ENCODE data around the gene ST6GALNAC3. TPM values are rescaled to one million over a fixed set of nuclear protein-coding genes. Genes with fewer than 3 reads are reported as not detected.
A peak's percentile ranks its signal among the peaks of the same experiment; 100 is the strongest.
"Not testable (repeated sequence)": the region's sequence is repeated elsewhere in the genome, so short reads cannot be mapped to it uniquely, and the experiment has no call there.

ST6GALNAC3 gene
- total RNA-seq, 2 experiments from 2014 or later = 0.50 to 1.2 TPM

DNA sequence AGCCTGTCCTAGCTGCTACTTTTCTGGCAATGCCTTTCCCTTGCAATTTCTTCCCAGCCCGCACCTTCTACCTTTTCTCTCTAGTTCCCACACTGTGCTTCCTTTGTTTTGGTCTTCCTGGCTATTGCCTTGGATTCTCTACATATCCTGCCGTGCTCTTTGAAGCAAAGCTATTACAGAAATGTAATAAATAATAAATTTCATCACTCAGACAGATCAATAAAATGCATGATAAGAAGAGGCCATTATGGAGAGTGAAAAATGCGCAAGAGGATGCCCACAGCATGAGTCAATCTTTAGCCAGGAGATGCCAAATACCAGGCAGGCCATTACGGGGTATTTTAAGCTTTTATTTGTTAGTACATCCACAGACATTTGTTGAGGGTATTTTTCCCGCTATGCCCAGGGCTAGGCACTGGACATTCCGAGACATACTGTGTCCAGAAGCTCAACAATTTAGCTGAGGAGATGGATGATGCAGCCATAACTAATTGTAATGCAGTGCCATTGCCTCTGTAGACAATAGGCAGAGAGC lies 163.6 kb downstream of the ST6GALNAC3 start:
- Histone ChIP-seq H3K4me3 (ENCODE audit: low read depth, low read length, poor library complexity, severe bottlenecking) (no peak overlapping the region), H3K27ac (ENCODE audit: low read depth, low read length, poor library complexity, severe bottlenecking) (no peak overlapping the region), H3K4me2 (ENCODE audit: low read length) (no peak overlapping the region), H4K20me1 (ENCODE audit: insufficient read depth, low read length) (no peaks in the 10 kb centered on the region), H3K4me1 (ENCODE audit: insufficient read depth, low read length, poor library complexity, severe bottlenecking) (peaks cover 16% of the 10 kb centered on the region), H3K79me2 (ENCODE audit: insufficient read depth, low read depth, low read length) (no peaks in the 10 kb centered on the region), H3K36me3 (ENCODE audit: insufficient read depth, low read length) (no peaks in the 10 kb centered on the region), H2AFZ (ENCODE audit: low read length) (no peak overlapping the region), H3K9me3 (ENCODE audit: low read length) (no peaks in the 10 kb centered on the region), H3K9me2 (ENCODE audit: insufficient read depth, low read length) (no peaks in the 10 kb centered on the region)
- DNase-seq (ENCODE audit: low spot score) = no peak
- intact Hi-C loops (cut with micrococcal nuclease; ENCODE audit: unreplicated experiment) = no loop called here
- ChIA-PET POLR2A (interaction anchor here (0.8 to 1.5 kb wide), 3 partner anchors 9 to 56 kb away, joined by 3 to 4 read pairs (median 3); no protein-coding TSS in a partner anchor), CTCF (ENCODE audit: unreplicated experiment) (no interaction called here)
- no TSS peak for BruUV-seq (replicated peaks)
- no peak for TF ChIP-seq EZH2phosphoT487 (IDR thresholded peaks at IDR 0.05; ENCODE audit: borderline replicate concordance, low read depth, low read length)

GRCh38 chr1:76239470-76239918 lies 164.9 kb downstream of the ST6GALNAC3 start:
- H2AFZ ChIP-seq (ENCODE audit: low read length) = peak overlapping the region; percentile 33; the same call in 1 of the 2 replicates
- H3K36me3 ChIP-seq (ENCODE audit: insufficient read depth, low read length) = no peaks in the 10 kb centered on the region
- H3K9me3 ChIP-seq (ENCODE audit: low read length) = peaks cover 2% of the 10 kb centered on the region; the same call in 1 of the 2 replicates
- DNase-seq (ENCODE audit: low spot score) = no peak
- ChIA-PET CTCF (ENCODE audit: unreplicated experiment) (no interaction called here), POLR2A (interaction anchor here (0.6 kb wide), 1 partner anchor 388 kb away, joined by 5 read pairs; no protein-coding TSS in a partner anchor)
- H3K27ac ChIP-seq (ENCODE audit: low read depth, low read length, poor library complexity, severe bottlenecking) = no peak overlapping the region
- peak overlapping the region; percentile 24; the same call in 1 of the 2 replicates for H3K4me2 ChIP-seq (ENCODE audit: low read length)
- no peak overlapping the region for H3K4me3 ChIP-seq (ENCODE audit: low read depth, low read length, poor library complexity, severe bottlenecking)
- no TSS peak for BruUV-seq (replicated peaks)
- TF ChIP-seq EZH2phosphoT487 (IDR thresholded peaks at IDR 0.05; ENCODE audit: borderline replicate concordance, low read depth, low read length) = no peak
- TF ChIP-seq, protein P1, sequence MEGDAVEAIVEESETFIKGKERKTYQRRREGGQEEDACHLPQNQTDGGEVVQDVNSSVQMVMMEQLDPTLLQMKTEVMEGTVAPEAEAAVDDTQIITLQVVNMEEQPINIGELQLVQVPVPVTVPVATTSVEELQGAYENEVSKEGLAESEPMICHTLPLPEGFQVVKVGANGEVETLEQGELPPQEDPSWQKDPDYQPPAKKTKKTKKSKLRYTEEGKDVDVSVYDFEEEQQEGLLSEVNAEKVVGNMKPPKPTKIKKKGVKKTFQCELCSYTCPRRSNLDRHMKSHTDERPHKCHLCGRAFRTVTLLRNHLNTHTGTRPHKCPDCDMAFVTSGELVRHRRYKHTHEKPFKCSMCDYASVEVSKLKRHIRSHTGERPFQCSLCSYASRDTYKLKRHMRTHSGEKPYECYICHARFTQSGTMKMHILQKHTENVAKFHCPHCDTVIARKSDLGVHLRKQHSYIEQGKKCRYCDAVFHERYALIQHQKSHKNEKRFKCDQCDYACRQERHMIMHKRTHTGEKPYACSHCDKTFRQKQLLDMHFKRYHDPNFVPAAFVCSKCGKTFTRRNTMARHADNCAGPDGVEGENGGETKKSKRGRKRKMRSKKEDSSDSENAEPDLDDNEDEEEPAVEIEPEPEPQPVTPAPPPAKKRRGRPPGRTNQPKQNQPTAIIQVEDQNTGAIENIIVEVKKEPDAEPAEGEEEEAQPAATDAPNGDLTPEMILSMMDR (conservative IDR thresholded peaks at IDR 0.05; ENCODE audit: low read length) = no peak
- H4K20me1 ChIP-seq (ENCODE audit: insufficient read depth, low read length) = no peaks in the 10 kb centered on the region
- peaks cover 16% of the 10 kb centered on the region for H3K4me1 ChIP-seq (ENCODE audit: insufficient read depth, low read length, poor library complexity, severe bottlenecking)
- H3K9me2 ChIP-seq (ENCODE audit: insufficient read depth, low read length) = no peaks in the 10 kb centered on the region
- no peaks in the 10 kb centered on the region for H3K79me2 ChIP-seq (ENCODE audit: insufficient read depth, low read depth, low read length)
- intact Hi-C loops (cut with micrococcal nuclease; ENCODE audit: unreplicated experiment) = no loop called here

GRCh38 chr1:76240316-76240715 lies 165.8 kb downstream of the ST6GALNAC3 start:
- H3K9me2 ChIP-seq (ENCODE audit: insufficient read depth, low read length) = no peaks in the 10 kb centered on the region
- no peaks in the 10 kb centered on the region for H4K20me1 ChIP-seq (ENCODE audit: insufficient read depth, low read length)
- CTCF ChIA-PET (ENCODE audit: unreplicated experiment) = no interaction called here
- H3K36me3 ChIP-seq (ENCODE audit: insufficient read depth, low read length) = no peaks in the 10 kb centered on the region
- no peak overlapping the region for H3K4me3 ChIP-seq (ENCODE audit: low read depth, low read length, poor library complexity, severe bottlenecking)
- H3K79me2 ChIP-seq (ENCODE audit: insufficient read depth, low read depth, low read length) = no peaks in the 10 kb centered on the region
- intact Hi-C loops (cut with micrococcal nuclease; ENCODE audit: unreplicated experiment) = no loop called here
- H3K9me3 ChIP-seq (ENCODE audit: low read length) = peaks cover 7% of the 10 kb centered on the region; the same call in 1 of the 2 replicates
- H2AFZ ChIP-seq (ENCODE audit: low read length) = peak overlapping the region; percentile 33; the same call in 1 of the 2 replicates
- TF ChIP-seq EZH2phosphoT487 (IDR thresholded peaks at IDR 0.05; ENCODE audit: borderline replicate concordance, low read depth, low read length) = no peak
- TF ChIP-seq, protein P1 (conservative IDR thresholded peaks at IDR 0.05; ENCODE audit: low read length) = no peak
- POLR2A ChIA-PET = interaction anchor here (1.3 kb wide), 1 partner anchor 18 kb away, joined by 3 read pairs; no protein-coding TSS in a partner anchor
- BruUV-seq (replicated peaks) = no TSS peak
- H3K27ac ChIP-seq (ENCODE audit: low read depth, low read length, poor library complexity, severe bottlenecking) = no peak overlapping the region
- H3K4me1 ChIP-seq (ENCODE audit: insufficient read depth, low read length, poor library complexity, severe bottlenecking) = peaks cover 16% of the 10 kb centered on the region
- H3K4me2 ChIP-seq (ENCODE audit: low read length) = peak overlapping the region; percentile 24
- peak; percentile 10 for DNase-seq (ENCODE audit: low spot score)

DNA sequence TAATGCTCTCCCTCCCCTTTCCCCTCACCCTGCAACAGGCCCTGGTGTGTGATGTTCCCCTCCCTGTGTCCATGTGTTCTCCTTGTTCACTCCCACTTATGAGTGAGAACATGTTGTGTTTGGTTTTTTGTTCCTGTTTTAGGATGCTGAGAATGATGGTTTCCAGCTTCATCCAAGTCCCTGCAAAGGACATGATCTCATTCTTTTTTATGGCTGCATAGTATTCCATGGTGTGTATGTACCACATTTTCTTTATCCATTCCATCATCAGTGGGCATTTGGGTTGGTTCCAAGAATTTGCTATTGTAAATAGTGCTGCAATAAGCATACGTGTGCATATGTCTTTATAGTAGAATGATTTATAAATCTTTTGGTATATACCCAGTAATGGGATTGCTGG lies 168.0 kb downstream of the ST6GALNAC3 start:
- H3K4me1 ChIP-seq (ENCODE audit: insufficient read depth, low read length, poor library complexity, severe bottlenecking) = peaks cover 21% of the 10 kb centered on the region
- H3K27ac ChIP-seq (ENCODE audit: low read depth, low read length, poor library complexity, severe bottlenecking); BruUV-seq (replicated peaks); H3K36me3 ChIP-seq (ENCODE audit: insufficient read depth, low read length); H3K4me2 ChIP-seq (ENCODE audit: low read length); H3K9me3 ChIP-seq (ENCODE audit: low read length); CTCF ChIA-PET (ENCODE audit: unreplicated experiment); H3K9me2 ChIP-seq (ENCODE audit: insufficient read depth, low read length); DNase-seq (ENCODE audit: low spot score); H4K20me1 ChIP-seq (ENCODE audit: insufficient read depth, low read length); intact Hi-C loops (cut with micrococcal nuclease; ENCODE audit: unreplicated experiment); H2AFZ ChIP-seq (ENCODE audit: low read length); H3K79me2 ChIP-seq (ENCODE audit: insufficient read depth, low read depth, low read length); H3K4me3 ChIP-seq (ENCODE audit: low read depth, low read length, poor library complexity, severe bottlenecking): not testable (repeated sequence)
- POLR2A ChIA-PET = interaction anchor here (1.0 kb wide), 1 partner anchor 30 kb away, joined by 3 read pairs; no protein-coding TSS in a partner anchor

Measured in OCI-LY7 (cell line).